ENCODE results near the gene KLHL22.

Gene KLHL22

DNA sequence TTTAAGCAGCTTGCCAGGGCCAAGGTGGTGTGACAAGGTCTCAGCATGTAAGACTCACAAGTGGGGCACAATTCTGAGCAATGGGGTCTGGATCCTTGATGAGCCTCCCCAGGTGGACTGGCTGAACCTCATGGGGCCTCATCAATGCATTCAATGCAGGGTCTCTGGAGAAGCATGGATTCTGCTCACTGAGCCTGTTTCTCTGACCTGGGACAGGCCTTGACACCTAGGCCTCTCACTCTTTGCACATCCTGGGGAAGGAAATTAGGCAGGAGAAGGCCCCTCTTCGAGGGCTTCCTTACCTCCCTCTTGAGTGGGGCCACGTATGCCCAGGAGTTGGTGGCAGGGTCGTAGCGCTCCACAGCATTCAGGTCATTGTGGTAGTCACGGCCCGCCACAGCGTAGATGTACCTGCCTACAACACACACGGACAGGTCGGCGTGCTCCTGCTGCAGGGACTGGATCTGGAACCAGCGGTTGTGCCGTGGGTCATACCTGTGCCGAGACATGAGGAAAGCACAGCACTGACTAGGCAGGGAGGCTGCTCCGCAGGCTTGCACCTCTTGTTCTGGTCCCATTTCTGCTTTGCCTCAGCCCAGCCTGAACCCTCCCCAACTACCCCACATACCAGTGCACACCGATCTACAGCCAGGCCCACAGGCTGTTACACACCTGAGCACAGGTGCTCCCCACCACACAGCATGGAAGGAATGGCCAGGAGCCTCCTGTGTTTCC, 37.9 kb downstream of the KLHL22 start:
- H3K27me3 ChIP-seq (ENCODE audit: insufficient read depth, low read length) = no peaks in the 10 kb centered on the region
- no peak overlapping the region for H2AFZ ChIP-seq (ENCODE audit: low read length)
- no peaks in the 10 kb centered on the region for H3F3A ChIP-seq (ENCODE audit: insufficient read depth, low read length)
- H3K9ac ChIP-seq (ENCODE audit: low read length) = no peak overlapping the region
- TF ChIP-seq CTCF (IDR thresholded peaks at IDR 0.05; ENCODE audit: low read length) (no peak), EZH2 (IDR thresholded peaks at IDR 0.05; ENCODE audit: borderline replicate concordance, low read length) (no peak)
- H3K4me2 ChIP-seq (ENCODE audit: low read length) = no peak overlapping the region
- no peak overlapping the region for H3K27ac ChIP-seq (ENCODE audit: low read depth, low read length, poor library complexity, severe bottlenecking)
- no peak overlapping the region for H3K4me3 ChIP-seq (ENCODE audit: low read depth, low read length, poor library complexity, severe bottlenecking)
- no peaks in the 10 kb centered on the region for H4K20me1 ChIP-seq (ENCODE audit: insufficient read depth, low read length)
- H3K9me3 ChIP-seq (ENCODE audit: low read length) = no peaks in the 10 kb centered on the region
- peaks cover 3% of the 10 kb centered on the region for H3K4me1 ChIP-seq (ENCODE audit: insufficient read depth, low read length, severe bottlenecking)
- H3K79me2 ChIP-seq (ENCODE audit: insufficient read depth, low read length) = no peaks in the 10 kb centered on the region
- no peaks in the 10 kb centered on the region; the same call in 1 of the 2 replicates for H3K36me3 ChIP-seq (ENCODE audit: insufficient read depth, low read length)
- H3K9me2 ChIP-seq (ENCODE audit: low read depth, low read length) = no peaks in the 10 kb centered on the region

DNA sequence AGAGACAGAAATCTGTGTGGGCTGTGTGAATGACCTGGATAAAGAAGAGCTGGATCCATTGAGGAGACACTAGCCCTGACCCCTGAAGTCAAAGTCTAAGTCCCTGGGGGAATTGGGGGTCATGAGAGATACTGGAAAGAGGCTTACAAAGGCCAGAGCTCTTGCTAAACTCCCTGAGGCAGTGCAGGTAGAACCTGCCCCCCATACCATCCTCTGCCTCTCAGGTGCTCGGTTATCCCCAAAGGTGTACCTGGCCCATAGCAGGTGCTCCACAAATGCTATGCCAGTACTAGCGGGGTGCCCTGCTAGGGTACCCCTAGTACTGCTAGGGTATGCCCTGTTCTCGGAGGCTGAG, 38.9 kb downstream of the KLHL22 start:
- no peaks in the 10 kb centered on the region for H4K20me1 ChIP-seq (ENCODE audit: insufficient read depth, low read length)
- H3F3A ChIP-seq (ENCODE audit: insufficient read depth, low read length) = no peaks in the 10 kb centered on the region
- H3K9me2 ChIP-seq (ENCODE audit: low read depth, low read length) = no peaks in the 10 kb centered on the region
- H3K4me3 ChIP-seq (ENCODE audit: low read depth, low read length, poor library complexity, severe bottlenecking) = no peak overlapping the region
- no peak overlapping the region for H2AFZ ChIP-seq (ENCODE audit: low read length)
- no peaks in the 10 kb centered on the region for H3K79me2 ChIP-seq (ENCODE audit: insufficient read depth, low read length)
- no peaks in the 10 kb centered on the region for H3K9me3 ChIP-seq (ENCODE audit: low read length)
- H3K27ac ChIP-seq (ENCODE audit: low read depth, low read length, poor library complexity, severe bottlenecking) = no peak overlapping the region
- TF ChIP-seq EZH2 (IDR thresholded peaks at IDR 0.05; ENCODE audit: borderline replicate concordance, low read length) (no peak), CTCF (IDR thresholded peaks at IDR 0.05; ENCODE audit: low read length) (no peak)
- no peak overlapping the region; the same call in 1 of the 2 replicates for H3K9ac ChIP-seq (ENCODE audit: low read length)
- H3K27me3 ChIP-seq (ENCODE audit: insufficient read depth, low read length) = no peaks in the 10 kb centered on the region
- no peaks in the 10 kb centered on the region for H3K4me1 ChIP-seq (ENCODE audit: insufficient read depth, low read length, severe bottlenecking)
- H3K4me2 ChIP-seq (ENCODE audit: low read length) = no peak overlapping the region
- no peaks in the 10 kb centered on the region; the same call in 1 of the 2 replicates for H3K36me3 ChIP-seq (ENCODE audit: insufficient read depth, low read length)

DNA sequence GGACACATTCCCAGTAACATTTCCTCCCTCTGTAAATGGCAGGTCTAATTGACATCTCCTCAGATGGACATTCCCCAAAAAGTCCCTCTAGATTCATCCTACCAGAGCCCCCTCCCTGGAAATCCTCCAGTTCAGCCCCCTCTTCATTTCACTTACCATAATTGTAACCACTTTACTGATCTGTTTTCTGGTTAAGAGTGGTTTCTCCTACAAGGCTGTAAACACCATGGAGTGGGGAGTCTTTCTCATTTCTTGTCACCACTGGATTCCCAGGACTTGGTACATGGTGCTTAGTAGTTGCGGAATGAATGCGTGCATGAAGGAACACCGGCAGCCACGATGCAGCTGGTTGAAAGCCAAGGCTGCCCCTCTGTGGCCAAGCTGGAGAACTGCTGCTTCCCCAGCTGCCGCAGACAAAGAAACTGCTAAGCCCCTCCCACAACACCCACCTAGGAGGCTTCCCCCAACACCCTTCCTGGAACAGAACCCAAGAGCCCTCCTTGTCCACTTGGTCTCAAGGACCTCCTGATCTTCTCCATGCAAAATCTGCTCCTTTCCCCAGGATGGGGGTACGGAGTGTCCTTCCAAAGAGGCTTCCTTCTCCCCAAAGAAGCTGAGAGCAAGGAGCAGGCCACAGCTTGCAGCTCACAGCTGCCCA, 39.4 kb downstream of the KLHL22 start:
- Histone ChIP-seq H3K27me3 (ENCODE audit: insufficient read depth, low read length) (no peaks in the 10 kb centered on the region), H2AFZ (ENCODE audit: low read length) (no peak overlapping the region), H3K9me2 (ENCODE audit: low read depth, low read length) (no peaks in the 10 kb centered on the region), H3F3A (ENCODE audit: insufficient read depth, low read length) (no peaks in the 10 kb centered on the region), H4K20me1 (ENCODE audit: insufficient read depth, low read length) (no peaks in the 10 kb centered on the region), H3K9ac (ENCODE audit: low read length) (no peak overlapping the region; the same call in 1 of the 2 replicates), H3K9me3 (ENCODE audit: low read length) (no peaks in the 10 kb centered on the region), H3K36me3 (ENCODE audit: insufficient read depth, low read length) (no peaks in the 10 kb centered on the region; the same call in 1 of the 2 replicates), H3K4me3 (ENCODE audit: low read depth, low read length, poor library complexity, severe bottlenecking) (no peak overlapping the region), H3K79me2 (ENCODE audit: insufficient read depth, low read length) (no peaks in the 10 kb centered on the region), H3K4me2 (ENCODE audit: low read length) (no peak overlapping the region), H3K4me1 (ENCODE audit: insufficient read depth, low read length, severe bottlenecking) (no peaks in the 10 kb centered on the region), H3K27ac (ENCODE audit: low read depth, low read length, poor library complexity, severe bottlenecking) (no peak overlapping the region)
- peak; percentile 92 for TF ChIP-seq CTCF (IDR thresholded peaks at IDR 0.05; ENCODE audit: low read length)
- TF ChIP-seq EZH2 (IDR thresholded peaks at IDR 0.05; ENCODE audit: borderline replicate concordance, low read length) = no peak

All from OCI-LY1 (cell line).